VCaP (cell line): Measurements from ENCODE around the gene ABCC9.
"Not testable (repeated sequence)": the region's sequence is repeated elsewhere in the genome, so short reads cannot be mapped to it uniquely, and the experiment has no call there.

Source experiments
- H3K27ac ChIP-seq: fragments of 450-650 bp; 2 replicates; pipeline ENCODE4 v1.5.1; 2017
- TF ChIP-seq, protein P1 (sequence below): fragments of 450-650 bp; conservative IDR thresholded peaks from 2 replicates; pipeline ENCODE4 v1.5.1; 2017; ENCODE audit warnings: mild to moderate bottlenecking, moderate library complexity

ABCC9 gene

DNA sequence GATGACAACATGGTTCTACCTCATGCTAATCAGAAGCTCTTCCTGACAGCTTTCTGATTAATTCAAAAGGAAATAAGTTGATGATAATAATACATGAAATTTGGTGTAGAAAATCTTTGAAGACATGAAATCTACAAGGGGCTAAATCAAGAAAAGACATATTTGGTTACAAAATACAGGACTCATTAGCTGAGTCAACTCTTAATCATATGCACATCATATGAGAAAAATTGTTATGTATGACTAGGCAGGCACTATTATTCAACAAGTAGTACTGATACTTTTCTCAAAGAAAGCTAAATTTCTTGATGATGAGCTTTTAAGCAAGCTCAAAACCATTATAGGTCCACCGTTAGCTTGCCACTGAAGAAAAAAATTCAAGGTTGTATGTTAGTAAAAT lies 7.1 kb downstream of the ABCC9 start:
- H3K27ac ChIP-seq = no peak overlapping the region
- TF ChIP-seq, protein P1, sequence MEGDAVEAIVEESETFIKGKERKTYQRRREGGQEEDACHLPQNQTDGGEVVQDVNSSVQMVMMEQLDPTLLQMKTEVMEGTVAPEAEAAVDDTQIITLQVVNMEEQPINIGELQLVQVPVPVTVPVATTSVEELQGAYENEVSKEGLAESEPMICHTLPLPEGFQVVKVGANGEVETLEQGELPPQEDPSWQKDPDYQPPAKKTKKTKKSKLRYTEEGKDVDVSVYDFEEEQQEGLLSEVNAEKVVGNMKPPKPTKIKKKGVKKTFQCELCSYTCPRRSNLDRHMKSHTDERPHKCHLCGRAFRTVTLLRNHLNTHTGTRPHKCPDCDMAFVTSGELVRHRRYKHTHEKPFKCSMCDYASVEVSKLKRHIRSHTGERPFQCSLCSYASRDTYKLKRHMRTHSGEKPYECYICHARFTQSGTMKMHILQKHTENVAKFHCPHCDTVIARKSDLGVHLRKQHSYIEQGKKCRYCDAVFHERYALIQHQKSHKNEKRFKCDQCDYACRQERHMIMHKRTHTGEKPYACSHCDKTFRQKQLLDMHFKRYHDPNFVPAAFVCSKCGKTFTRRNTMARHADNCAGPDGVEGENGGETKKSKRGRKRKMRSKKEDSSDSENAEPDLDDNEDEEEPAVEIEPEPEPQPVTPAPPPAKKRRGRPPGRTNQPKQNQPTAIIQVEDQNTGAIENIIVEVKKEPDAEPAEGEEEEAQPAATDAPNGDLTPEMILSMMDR = no peak

DNA sequence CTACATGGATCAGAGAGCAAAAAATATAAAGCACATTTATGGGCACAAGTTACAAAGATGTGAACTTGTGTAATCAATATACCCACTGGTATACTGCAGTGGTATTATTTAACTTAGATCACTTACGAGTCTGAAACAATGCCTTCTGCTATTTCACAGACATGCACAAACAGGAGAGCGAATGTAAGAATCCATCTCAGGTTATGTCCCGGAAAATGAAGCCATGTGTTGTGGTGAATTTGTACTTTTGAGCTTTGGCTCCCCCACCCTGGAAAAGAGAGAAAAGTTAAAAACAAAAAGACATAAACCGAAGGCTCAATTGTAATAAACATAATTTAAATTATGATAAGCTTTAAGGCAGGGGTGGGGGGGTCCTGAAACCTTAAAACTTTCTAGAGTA lies 7.6 kb downstream of the ABCC9 start:
- TF ChIP-seq, protein P1 = no peak
- H3K27ac ChIP-seq = no peak overlapping the region

DNA sequence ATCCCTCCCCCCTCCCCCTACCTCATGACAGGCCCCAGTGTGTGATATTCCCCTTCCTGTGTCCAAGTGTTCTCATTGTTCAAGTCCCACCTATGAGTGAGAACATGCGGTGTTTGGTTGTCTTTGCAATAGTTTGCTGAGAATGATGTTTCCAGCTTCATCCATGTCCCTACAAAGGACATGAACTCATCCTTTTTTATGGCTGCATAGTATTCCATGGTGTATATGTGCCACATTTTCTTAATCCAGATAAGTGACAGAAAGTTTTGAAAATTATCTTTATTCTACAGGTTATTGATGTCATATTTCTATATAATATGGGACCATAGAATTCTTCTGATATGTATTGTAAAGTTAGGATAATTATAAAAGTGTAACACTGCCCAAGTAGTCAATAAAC lies 11.3 kb downstream of the ABCC9 start:
- H3K27ac ChIP-seq = not testable (repeated sequence)

DNA sequence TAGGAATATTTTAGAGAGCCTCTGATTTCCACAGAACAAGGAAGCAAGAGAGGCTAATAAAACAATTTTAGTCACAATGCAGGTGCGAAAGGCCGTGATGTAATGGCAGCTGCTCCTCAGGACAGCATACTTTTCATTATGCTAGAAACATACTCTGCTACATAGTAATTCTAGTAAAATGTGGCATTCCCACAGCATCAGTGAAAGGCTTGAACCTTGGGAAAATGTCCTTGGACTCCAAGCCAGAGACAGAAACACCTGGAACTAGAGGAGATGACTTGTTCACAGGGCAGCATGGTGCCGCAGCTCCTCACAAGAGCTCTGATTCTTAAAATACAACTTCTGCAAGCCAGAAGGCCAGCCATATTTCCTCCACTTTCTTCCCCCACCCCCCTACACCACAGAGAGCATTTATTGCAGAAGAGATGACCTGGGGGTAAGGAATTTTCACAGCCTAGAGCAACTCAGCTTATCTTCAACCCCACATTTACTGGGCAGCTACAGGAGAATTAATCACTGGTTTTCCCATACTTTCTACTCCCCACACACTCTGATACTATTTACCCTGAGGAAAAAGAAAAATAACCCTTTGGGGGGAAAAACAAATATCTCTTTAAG lies 15.8 kb downstream of the ABCC9 start:
- H3K27ac ChIP-seq = no peak overlapping the region
- TF ChIP-seq, protein P1 = no peak

DNA sequence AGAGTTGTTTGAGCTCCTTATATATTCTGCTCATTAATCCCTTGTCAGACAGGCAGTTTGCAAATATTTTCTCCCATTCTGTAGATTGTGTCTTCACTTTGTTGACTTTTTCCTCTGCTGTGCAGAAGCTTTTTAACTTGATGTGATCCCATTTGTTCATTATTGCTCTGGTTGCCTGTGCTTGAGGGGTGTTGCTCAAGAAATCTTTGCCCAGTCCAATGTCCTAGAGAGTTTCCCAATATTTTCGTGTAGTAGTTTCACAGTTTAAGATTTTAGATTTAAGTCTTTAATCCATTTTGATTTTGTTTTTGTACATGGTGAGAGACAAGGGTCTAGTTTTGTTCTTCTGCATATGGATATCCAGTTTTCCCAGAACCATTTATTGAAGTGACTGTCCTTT lies 19.8 kb downstream of the ABCC9 start:
- no peak overlapping the region for H3K27ac ChIP-seq
- TF ChIP-seq, protein P1 = no peak

DNA sequence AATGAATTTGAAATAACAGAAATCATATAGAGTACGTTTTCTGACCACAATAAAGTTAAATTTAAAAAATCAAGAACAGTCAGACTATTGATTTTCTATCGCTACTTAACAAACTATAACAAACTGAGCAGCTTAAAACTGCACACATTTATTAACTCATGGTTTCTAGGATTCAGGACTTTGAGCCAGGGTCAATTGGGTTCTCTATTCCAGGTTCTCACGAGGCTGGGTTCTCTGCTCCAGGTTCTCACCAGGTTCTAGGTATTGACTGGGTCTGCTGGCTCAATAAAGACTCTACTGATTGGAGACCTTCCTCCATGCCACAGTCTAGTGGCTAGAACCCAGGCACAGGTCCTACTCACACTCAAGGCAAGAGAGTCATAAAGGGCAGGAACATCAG lies 22.8 kb downstream of the ABCC9 start:
- no peak overlapping the region for H3K27ac ChIP-seq
- TF ChIP-seq, protein P1 = no peak

DNA sequence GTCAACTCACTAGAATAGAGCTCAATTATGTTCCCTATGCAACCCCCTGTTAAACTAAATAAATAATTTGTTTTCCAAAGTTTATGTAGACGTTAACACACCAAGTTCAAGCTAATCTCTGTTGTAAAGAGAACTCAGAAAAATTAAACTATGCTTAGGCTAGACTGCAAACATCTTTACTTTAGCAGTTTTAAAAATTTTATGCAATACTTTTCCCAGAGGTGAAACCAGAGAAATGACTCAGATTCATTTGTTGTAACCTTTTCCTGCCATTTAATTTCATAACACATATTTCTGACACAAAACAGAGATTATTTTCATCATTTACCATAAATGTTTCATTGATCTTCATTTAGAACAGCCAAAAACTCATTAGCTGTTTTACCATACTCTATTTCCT lies 27.4 kb downstream of the ABCC9 start:
- TF ChIP-seq, protein P1 = no peak
- no peak overlapping the region for H3K27ac ChIP-seq

DNA sequence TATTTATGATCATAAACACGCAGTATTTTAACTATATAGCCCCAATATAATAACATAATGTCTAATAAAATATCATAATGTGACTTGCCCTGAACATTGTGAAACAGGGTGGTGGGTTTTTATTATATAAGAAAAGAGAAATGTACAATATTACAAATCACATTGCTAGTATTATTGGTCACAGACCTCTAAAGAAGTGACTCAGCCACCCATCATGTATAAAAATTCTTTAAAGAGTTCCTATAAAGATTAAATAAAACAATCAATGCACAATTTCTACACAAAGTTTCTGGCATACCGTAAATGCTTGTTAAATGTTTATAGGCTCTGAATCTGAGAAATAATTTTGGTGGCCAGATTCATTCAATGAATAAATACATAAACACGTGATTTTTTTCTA lies 28.9 kb downstream of the ABCC9 start:
- TF ChIP-seq, protein P1 = no peak
- H3K27ac ChIP-seq = no peak overlapping the region
